Epidermal melanocyte (primary cell): ENCODE data around the gene SPINK9.
"Not testable (repeated sequence)": the region's sequence is repeated elsewhere in the genome, so short reads cannot be mapped to it uniquely, and the experiment has no call there.

ENCODE experiments used
- DNase-seq: peaks from one replicate; pipeline ENCODE4 v3.0.0; 2011; ENCODE audit warnings: low spot score; ENCODE audit not compliant: insufficient read length

Gene SPINK9

GRCh38 chr5:148335259-148335658 lies at the start of gene SPINK9:
SPINK9 (plus strand) TSS chr5:148335559; CDS start chr5:148335614, 55 bp downstream.
- DNase-seq: no peak

GRCh38 chr5:148290271-148291195 lies 44.8 kb upstream of the SPINK9 start:
- no peak for DNase-seq

DNA sequence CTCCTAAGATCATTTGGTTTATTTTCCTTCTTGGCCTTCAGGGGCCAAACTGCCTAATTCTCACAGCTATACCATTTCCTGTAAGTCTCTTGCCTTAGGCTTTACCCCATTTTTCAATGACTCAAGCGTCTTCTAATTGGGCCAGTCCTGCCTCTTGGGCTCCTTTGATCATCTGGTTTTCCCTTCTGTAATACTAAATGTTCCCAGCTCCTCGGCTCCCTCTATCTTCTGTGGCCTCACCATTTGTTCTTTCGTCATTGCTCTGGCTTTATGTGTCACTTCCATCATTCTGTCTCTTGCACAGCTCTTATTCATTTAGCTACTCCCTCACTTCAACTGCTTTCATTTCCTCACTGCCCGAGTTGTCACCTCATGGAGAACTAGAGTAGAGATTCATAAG lies 37.6 kb upstream of the SPINK9 start:
- no peak for DNase-seq

DNA sequence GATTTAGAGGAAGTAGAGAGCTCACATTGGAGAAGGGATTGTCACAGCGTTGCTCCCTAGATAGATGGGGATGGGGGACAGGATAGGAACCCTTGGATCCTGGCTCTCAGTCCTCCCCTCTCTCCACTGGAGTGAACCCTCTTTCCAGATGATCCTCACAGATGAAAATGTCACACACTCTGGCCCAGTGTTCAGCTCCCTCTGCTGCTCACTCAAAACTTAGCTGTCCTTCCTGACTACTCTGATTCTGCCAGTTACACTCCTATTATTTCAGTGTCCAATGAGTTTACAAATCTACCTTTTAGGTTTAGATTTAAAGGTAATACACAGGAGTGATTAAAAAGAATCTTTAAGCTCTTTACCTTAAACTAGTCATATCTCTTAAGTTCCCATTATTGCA lies 28.9 kb upstream of the SPINK9 start:
- DNase-seq: no peak

GRCh38 chr5:148309019-148309418 lies 26.3 kb upstream of the SPINK9 start:
- no peak for DNase-seq

GRCh38 chr5:148309746-148310145 lies 25.6 kb upstream of the SPINK9 start:
- DNase-seq: no peak

DNA sequence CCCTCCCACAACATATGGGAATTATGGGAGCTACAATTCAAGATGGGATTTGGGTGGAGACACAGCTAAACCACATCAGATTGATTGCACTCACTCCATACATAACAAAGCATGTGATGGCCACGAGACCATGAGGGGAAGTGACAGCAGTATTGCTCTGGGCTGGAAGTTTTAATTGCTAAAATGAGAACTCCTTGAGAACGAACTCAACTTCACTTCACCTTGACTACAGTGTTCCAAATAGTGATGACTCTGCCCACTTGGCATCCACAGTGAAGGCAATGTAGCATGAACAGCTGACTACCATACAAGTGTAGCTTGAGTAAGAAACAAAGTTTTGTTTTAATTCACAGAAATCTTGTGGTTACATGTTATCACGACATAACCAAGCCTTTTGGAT lies 23.9 kb upstream of the SPINK9 start:
- no peak for DNase-seq

DNA sequence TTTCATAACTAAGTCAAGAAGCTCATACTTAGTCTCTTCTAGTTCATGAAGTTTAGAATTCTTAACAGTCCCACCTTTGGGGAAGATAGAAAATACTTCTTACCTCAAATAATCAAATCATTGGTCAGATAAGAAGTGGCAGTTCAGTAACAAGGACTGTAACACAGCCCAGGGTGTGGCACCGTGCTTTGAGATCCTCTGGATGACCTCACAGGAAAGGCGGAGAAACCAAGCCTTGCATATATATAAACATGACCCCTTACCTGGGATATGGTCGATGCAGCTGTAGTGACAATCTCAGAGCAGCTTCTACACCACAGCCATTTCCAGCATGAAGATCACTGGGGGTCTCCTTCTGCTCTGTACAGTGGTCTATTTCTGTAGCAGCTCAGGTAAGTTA lies 23.2 kb upstream of the SPINK9 start, which contains the start of gene SPINK7:
TSS of gene SPINK7 (plus strand) at position 271 of the 400 bp plus-strand sequence. CDS start at position 332, 61 bp downstream.
- no peak for DNase-seq

- no peak for DNase-seq
These were observed 21.2 kb upstream of the SPINK9 start for GRCh38 chr5:148314187-148314586.

DNA sequence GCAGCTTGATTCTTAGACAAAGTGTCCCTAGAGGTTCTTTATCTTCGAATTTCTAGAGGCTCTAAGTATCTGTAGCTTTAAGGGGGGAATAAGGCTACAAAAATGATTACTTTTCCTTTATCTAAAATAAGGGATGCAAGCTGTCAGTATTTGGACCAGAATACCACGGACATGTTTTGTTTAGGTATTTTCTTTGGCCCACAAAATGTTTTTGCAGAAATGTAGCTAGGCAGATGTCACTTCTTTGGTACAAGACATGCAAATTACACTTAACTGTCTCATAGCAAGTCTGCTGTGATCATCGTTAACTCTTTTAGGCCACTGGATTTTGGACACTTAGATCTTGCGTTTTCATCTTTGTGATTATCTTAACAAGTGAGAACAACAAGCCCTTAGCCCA lies 20.6 kb upstream of the SPINK9 start:
- no peak for DNase-seq

DNA sequence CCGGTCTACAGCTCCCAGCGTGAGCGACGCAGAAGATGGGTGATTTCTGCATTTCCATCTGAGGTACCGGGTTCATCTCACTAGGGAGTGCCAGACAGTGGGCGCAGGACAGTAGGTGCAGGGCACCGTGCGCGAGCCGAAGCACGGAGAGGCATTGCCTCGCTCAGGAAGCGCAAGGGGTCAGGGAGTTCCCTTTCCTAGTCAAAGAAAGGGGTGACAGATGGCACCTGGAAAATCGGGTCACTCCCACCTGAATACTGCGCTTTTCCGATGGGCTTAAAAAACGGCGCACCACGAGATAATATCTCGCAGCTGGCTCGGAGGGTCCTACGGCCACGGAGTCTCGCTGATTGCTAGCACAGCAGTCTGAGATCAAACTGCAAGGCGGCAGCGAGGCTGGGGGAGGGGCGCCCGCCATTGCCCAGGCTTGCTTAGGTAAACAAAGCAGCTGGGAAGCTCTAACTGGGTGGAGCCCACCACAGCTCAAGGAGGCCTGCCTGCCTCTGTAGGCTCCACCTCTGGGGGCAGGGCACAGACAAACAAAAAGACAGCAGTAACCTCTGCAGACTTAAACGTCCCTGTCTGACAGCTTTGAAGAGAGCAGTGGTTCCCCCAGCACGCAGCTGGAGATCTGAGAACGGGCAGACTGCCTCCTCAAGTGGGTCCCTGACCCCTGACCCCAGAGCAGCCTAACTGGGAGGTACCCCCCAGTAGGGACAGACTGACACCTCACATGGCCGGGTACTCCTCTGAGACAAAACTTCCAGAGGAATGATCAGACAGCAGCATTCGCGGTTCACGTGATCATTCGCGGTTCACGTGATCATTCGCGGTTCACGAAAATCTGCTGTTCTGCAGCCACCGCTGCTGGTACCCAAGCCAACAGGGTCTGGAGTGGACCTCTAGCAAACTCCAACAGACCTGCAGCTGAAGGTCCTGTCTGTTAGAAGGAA lies 15.1 kb upstream of the SPINK9 start:
- not testable (repeated sequence) for DNase-seq

- DNase-seq: no peak
These were observed 2.0 kb upstream of the SPINK9 start for GRCh38 chr5:148333262-148333849.

- no peak for DNase-seq
These were observed 1.5 kb downstream of the SPINK9 start for GRCh38 chr5:148336704-148337435.

DNA sequence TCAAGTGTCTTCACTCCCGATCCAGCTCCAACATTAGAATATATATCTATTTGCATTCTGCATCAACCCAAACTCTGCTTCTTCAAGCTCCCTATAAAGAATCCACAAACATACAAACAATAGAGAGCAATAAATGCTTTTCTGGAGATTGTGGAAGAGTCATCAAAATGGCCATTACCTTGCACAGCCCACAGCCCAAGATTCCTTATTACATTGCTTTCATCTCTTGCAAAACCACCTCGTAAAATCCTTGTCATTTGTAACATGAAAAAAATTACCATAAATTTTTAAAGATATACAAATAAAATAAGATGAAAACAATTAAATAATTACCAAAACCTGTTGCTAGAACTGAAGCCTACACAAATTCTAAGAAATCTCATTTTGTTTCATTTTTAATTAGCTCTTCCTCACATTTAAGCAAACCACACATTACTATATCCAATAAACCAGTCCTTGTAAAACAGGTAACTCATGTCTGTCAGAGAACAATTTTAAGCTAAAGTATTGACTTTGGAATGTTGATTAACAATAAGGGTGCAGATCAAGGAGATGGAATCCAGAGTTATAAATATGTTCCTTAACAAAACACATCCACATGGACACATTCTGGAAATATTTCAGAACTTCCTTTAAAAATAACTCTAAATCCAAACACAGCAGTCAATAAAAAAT lies 7.1 kb downstream of the SPINK9 start:
- DNase-seq: no peak

DNA sequence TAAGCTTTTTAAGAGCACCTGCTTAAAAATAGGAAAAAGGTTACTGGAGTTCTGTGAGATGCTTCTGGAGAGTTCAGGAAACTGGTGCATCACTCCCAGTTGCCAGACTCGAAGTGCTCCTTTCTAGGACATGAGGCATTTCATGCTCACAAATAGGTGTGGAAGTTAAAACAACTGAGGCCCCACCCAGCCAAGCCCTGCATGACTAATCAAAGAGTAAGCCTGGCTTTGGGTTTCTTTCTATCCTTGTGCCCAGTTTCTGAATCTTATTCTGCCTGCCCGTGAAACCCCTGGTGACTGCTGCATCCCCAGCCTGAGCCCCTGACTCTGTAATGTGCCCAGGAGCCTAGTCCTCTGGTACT lies 7.7 kb downstream of the SPINK9 start:
- no peak for DNase-seq

GRCh38 chr5:148343603-148344487 lies 8.5 kb downstream of the SPINK9 start:
- no peak for DNase-seq

DNA sequence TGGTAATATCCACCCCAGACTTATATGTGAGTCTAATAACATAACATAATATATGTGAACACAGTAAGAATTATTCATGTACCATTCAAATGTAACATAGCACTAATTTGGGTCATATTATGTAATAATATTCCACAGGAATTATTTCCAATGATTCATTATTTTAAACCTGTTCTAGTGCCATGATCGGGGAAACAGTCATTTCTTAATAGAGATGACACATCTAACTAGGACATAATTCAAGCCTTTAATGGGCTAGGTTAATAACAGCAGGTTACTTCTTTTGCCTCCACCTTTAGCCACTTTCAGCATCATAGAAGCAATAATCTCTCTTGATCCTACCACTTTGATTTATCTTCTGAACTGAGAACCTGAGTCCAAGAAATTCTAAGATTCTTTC lies 12.3 kb downstream of the SPINK9 start:
- no peak for DNase-seq

DNA sequence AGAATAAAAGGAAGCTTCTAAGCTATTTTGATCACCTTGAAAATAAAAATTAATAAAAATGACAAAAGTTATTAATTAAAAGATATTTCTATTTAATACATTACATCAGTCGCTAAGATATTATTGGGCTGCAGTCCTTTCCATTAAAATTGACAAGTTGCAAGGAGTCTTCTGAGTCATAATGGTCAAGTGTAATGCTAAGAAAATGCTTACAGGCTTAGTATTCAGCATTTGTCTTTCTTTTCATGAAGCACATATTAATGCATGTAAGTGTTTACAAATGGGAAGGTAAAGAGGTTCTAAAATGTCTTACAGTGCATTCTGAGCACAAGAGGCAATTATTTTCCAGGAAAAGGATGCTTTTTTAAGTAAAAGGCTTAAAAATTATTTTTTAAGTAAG lies 17.3 kb downstream of the SPINK9 start:
- DNase-seq: no peak

DNA sequence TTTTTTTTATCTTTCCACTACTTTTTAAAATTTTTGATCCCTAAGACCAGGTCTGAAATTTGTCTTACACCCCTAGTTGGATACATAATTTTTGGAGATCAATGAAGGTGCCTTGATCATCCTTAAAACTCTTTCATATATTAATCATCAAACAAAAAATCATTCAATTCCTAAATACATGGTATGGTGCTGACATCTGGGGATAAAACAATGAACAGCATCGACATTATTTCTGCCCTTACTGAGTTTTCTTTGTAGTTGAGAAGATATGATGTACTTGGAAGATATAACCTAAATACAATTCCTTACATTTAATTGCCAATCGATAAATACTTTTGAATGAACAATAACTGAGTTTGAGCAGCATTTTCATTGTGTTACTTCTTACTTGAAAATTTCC lies 18.3 kb downstream of the SPINK9 start:
- no peak for DNase-seq
